Fibroblast of villous mesenchyme (primary cell): ENCODE data around the gene DOCK2. TPM values are rescaled to one million over a fixed set of nuclear protein-coding genes. Genes with fewer than 3 reads are reported as not detected.

Experiments used
- DNase-seq: peaks from one replicate; pipeline ENCODE4 v3.0.0-alpha.2; 2010; ENCODE audit warnings: low read depth
- H3K4me3 ChIP-seq: 2 replicates; pipeline ENCODE4 v1.5.1; 2011; ENCODE audit warnings: low read depth, mild to moderate bottlenecking, low read length
- total RNA-seq: library from RNA; depleted of rRNA; stranded (reverse); fragments of >200 nt; gene quantifications from 2 replicates; pipeline ENCODE4 v1.2.3, GENCODE V29; 2012
- TF ChIP-seq, protein P1 (sequence below): IDR thresholded peaks from 2 replicates; pipeline ENCODE4 v1.5.1; 2012; ENCODE audit warnings: low read depth, mild to moderate bottlenecking, low read length; ENCODE audit not compliant: insufficient read depth

The DOCK2 gene
- total RNA-seq, result 6.1 and 7.3 TPM in 2 replicates

DNA sequence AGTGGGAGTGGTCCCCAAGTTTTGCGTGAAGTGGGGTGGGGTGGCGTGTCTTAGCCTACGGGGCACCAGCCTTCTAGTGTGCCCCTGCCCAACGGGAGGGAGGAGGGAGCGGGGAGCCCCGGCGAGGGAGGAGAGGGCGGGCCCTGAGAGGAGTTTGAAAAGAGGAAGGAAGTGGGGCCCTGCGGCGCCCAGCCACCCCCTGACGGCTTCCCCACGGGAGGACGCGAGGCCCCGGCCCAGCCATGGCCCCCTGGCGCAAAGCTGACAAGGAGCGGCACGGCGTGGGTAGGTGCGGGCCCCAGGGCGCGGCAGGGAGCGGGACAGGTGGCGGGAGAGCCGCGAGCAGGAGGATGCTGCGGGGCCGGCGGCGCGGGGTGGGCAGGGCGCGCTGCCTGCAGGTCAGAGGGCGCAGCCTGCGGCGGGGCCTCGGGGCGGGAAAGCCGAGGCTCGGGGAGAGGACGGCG is at the start of gene DOCK2:
Gene DOCK2 (plus strand): TSS at position 191 of the 464 bp plus-strand sequence. CDS start 52 bp downstream, at position 243.
- DNase-seq, result no peak
- H3K4me3 ChIP-seq, result peak within 1 kb of the TSS; percentile 40
- TF ChIP-seq, protein P1, sequence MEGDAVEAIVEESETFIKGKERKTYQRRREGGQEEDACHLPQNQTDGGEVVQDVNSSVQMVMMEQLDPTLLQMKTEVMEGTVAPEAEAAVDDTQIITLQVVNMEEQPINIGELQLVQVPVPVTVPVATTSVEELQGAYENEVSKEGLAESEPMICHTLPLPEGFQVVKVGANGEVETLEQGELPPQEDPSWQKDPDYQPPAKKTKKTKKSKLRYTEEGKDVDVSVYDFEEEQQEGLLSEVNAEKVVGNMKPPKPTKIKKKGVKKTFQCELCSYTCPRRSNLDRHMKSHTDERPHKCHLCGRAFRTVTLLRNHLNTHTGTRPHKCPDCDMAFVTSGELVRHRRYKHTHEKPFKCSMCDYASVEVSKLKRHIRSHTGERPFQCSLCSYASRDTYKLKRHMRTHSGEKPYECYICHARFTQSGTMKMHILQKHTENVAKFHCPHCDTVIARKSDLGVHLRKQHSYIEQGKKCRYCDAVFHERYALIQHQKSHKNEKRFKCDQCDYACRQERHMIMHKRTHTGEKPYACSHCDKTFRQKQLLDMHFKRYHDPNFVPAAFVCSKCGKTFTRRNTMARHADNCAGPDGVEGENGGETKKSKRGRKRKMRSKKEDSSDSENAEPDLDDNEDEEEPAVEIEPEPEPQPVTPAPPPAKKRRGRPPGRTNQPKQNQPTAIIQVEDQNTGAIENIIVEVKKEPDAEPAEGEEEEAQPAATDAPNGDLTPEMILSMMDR, result no peak

DNA sequence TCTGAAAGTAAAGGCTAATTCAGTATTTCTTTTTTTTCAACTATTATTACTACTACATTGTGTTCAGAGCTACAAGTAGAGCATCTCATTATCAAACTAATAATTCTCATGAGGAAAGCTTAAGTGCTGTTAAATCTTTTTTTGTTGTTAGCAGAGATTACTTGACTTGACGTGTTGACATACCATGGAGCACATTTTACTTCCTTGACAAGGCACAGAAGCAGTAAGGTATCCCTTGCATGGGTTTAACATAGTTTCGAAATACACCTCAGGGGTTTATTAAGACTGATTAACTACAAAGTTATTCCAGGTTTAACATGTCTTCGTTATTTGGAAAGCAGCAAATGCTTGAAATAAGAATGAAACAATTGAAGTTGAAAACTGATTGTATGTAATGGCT is 46.5 kb upstream of the DOCK2 start:
- TF ChIP-seq, protein P1, result no peak
- no peak overlapping the region for H3K4me3 ChIP-seq

DNA sequence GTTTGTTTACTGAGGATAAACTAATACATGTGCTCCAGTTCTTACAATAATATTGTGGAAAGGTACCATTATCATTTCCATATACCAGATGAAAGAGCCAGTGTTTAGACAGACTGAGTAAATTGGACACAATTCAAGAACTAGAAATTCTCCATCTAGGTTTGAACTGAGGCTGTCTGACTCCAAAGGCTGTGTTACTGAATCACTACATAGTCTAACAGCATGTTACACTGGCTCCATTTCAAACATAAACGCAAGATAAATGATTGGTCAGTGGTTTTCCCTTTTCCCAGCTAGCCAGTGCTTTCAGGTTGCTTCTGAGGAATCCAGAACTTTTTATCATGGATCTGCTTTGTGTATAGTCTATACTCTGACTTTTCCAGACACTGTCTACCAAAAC is 45.4 kb upstream of the DOCK2 start:
- TF ChIP-seq, protein P1, result no peak
- DNase-seq, result peak; percentile 21

More for the DNA sequence above, 46.5 kb upstream of the DOCK2 start:
- no peak for DNase-seq

DNA sequence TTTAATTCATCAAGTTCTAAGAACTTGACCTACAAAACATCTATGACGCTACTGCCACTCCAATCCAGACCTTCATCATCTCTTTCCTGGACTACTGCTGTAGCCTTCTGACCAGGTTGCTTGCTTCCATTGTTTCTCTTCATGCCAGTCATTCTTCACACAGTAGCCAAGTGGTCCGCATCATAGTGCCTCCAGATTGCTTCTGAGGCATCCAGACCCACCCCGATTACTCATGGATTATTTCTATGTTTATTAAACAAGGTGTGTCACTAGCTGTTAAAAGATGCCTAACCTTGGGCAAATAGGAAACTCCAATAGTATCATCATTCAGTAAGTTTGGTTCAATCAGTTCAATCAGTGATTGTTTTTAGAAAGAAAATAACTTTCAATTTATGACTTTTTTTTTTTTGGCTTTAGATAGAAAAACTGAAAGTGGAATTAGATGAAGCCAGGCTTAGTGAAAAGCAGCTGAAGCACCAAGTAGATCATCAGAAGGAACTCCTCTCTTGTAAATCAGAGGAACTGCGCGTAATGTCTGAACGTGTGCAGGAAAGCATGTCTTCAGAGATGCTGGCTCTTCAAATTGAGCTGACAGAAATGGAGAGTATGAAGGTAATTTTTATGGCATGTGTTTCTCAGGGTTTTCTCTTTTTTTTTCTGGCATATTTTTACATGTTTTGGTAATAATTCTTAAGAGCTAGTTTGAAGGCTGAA is 44.0 kb upstream of the DOCK2 start:
- no peak overlapping the region for H3K4me3 ChIP-seq
- DNase-seq, result no peak
- TF ChIP-seq, protein P1, result no peak

More for the DNA sequence above, 45.4 kb upstream of the DOCK2 start:
- no peak overlapping the region for H3K4me3 ChIP-seq

DNA sequence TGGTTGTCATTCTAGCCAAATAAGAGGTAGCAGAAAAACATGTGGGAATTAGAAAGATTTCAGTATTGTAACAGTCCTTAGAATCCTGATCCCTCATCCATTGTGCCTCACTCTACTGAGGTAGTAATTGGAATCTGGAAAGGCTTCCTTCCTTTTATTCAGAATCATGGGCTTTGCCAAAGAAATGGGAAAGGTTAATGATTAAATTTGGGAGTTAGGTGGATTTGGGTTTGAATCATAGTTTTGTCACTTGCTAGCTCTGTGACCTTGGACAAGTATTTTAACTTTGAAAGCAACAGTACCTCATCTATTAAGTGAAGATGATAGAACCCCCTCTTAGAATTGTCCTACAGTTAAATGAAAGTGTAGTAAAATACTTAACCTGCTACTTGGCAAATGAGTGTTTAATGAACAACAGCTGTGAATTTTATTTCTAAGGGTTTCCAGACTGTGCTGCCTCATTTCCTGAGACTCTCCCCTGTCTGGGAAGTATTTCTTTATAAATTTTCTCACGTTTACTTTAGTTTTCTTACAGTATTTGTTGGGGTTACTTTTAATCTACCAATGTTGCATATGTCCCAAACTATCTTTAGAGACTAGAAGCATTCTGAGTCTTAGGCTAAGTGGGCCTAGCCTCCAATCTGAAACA is 41.8 kb upstream of the DOCK2 start:
- TF ChIP-seq, protein P1, result no peak
- H3K4me3 ChIP-seq, result no peak overlapping the region
- no peak for DNase-seq

DNA sequence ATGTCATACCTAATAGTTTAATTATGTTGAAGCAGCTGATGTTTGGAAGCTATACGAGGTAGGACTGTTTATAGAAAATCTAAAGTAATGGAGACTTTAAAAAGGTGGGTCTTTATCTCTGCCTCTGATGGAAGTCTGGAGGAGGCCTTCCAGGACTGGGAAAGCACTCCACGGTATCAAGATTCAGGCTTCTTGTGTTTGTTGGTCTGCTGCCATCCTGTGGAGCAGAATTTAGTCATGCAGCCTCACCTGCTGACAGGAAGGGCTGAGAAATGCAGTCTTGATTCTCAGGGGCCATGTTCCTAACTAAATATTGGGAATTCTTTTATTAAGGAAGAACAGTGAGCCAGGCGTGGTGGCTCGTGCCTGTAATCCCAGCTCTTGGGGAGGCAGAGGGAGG is 37.6 kb upstream of the DOCK2 start:
- DNase-seq, result no peak
- TF ChIP-seq, protein P1, result no peak
- no peak overlapping the region for H3K4me3 ChIP-seq
